ENCODE measurements around the gene ABCB4. TPM values are rescaled to one million over a fixed set of nuclear protein-coding genes. Genes with fewer than 3 reads are reported as not detected.

The ABCB4 gene
- total RNA-seq, 1 donor from 2014 or later: 0.30 TPM

DNA sequence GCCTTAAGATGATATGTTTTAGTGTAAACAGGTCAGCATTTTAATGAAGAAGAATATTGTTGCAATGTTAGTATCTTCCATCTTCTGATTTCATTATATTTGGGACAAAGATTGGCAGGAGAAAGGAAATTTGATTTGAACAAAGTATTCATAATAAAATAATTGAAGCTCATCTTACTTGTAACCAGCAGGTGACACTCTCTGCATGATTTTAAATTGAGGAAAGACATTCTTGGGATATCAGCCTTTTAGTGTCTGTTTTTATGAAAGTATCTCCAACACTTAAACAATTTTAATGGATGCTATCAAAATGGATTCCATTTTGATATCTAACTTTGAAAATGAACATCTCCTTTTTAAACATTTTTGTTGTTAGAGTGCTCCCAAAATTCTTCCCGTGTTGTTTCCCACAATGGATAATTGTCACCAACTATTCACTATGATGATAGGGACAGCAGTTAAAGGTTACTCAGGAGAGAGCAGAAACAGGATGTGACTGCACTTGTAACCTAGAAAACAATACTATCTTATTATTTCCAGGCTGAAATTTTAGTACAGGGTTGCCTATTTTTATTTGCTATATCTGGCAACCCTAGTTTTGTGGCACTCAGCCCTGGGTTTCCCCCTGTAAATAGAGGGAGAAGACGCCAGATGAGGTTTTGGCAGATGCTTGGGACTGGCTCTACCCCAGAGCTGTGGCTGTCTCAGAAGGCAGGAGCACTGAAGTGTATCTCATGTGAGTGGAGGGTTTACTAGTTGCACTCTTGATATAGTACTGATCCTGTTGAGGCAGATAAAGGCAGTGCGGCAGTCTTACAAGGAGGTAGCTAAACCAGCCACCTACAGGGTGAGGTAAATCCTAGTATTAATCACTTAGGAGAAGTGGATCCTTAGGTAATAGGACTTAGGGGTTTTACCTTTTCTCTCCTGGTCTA, 31.0 kb upstream of the ABCB4 start:
- Histone ChIP-seq H2AFZ (replicated peaks) (peak overlapping the region; percentile 19), H3K27ac (no peak overlapping the region), H3K27me3 (no peaks in the 10 kb centered on the region), H3F3A (ENCODE audit: low read depth) (no peaks in the 10 kb centered on the region), H3K9ac (no peak overlapping the region), H3K36me3 (no peaks in the 10 kb centered on the region), H3K4me1 (no peaks in the 10 kb centered on the region), H3K4me2 (no peak overlapping the region), H3K9me3 (ENCODE audit: low read depth) (no peaks in the 10 kb centered on the region), H3K79me2 (ENCODE audit: low read depth) (no peaks in the 10 kb centered on the region), H3K4me3 (no peak overlapping the region), H4K20me1 (ENCODE audit: low read depth) (no peaks in the 10 kb centered on the region)
- TF ChIP-seq EZH2 (IDR thresholded peaks at IDR 0.05) (no peak), EZH2phosphoT487 (IDR thresholded peaks at IDR 0.05) (no peak)
- TF ChIP-seq, protein P1, sequence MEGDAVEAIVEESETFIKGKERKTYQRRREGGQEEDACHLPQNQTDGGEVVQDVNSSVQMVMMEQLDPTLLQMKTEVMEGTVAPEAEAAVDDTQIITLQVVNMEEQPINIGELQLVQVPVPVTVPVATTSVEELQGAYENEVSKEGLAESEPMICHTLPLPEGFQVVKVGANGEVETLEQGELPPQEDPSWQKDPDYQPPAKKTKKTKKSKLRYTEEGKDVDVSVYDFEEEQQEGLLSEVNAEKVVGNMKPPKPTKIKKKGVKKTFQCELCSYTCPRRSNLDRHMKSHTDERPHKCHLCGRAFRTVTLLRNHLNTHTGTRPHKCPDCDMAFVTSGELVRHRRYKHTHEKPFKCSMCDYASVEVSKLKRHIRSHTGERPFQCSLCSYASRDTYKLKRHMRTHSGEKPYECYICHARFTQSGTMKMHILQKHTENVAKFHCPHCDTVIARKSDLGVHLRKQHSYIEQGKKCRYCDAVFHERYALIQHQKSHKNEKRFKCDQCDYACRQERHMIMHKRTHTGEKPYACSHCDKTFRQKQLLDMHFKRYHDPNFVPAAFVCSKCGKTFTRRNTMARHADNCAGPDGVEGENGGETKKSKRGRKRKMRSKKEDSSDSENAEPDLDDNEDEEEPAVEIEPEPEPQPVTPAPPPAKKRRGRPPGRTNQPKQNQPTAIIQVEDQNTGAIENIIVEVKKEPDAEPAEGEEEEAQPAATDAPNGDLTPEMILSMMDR (IDR thresholded peaks at IDR 0.05): peak; percentile 50
- H3K27me3 Mint-ChIP-seq (ENCODE audit: insufficient read depth, low read depth): peaks cover 3% of the 10 kb centered on the region
- H3K4me1 Mint-ChIP-seq: peaks cover 10% of the 10 kb centered on the region
- DNase-seq (ENCODE audit: low spot score): no peak
- H3K36me3 Mint-ChIP-seq: no peaks in the 10 kb centered on the region
- no peak overlapping the region for H3K4me3 Mint-ChIP-seq
- no peak overlapping the region for H3K27ac Mint-ChIP-seq
- no peaks in the 10 kb centered on the region for H3K9me3 Mint-ChIP-seq

DNA sequence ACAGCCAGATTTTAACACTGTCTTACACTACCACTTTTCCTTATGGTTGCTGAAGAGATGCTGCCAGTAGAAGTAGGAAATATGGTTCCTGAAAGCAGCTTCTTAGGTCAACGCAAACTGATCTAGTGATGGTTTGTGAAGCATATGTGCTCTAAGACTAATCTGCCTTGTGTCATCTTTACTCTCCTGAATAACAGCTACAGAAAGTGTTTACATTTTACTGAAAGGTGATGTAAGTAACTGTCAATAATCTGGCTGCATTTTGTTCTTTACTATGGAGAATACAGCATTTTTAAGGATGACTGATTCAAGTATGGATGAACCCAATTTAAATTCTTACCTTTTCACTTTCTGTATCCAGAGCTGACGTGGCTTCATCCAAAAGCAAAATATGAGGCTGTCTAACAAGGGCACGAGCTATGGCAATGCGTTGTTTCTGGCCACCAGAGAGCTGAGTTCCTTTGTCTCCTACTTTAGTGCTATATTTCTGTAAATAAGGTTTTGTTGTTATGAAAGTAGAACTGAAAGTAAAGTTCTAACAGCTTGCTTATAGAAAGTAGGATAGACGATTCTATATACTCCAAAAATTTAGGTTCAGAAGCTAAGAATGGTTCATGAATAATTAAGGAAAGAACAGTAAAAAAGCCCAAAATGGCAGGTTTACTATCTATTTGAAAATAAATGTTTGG, 30.2 kb upstream of the ABCB4 start:
- H3K27me3 Mint-ChIP-seq (ENCODE audit: insufficient read depth, low read depth): peaks cover 1% of the 10 kb centered on the region
- H2AFZ ChIP-seq (replicated peaks): peak overlapping the region; percentile 19
- H3K4me3 Mint-ChIP-seq: no peak overlapping the region

DNA sequence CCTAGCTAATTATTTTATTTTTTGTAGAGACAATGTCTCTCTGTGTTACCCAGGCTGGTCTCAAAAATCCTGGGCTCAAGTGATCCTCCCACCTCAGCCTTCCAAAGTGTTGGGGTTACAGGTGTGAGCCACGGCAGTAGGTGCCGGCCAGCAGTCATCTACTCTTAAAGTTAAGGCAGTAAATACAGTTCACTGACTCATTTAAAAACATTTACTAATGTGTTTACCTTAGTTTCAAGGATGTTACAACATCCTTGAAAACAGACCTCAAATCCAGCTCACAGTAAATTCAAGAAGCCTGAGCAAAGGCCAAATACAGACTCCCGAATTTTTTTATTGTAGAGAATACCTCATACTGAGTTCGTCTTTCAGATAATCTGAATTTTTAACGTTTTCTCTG, 29.6 kb upstream of the ABCB4 start:
- Histone ChIP-seq H2AFZ (replicated peaks) (no peak overlapping the region), H3K36me3 (no peaks in the 10 kb centered on the region), H3K9me3 (ENCODE audit: low read depth) (no peaks in the 10 kb centered on the region), H3K27me3 (no peaks in the 10 kb centered on the region), H3K4me2 (no peak overlapping the region), H4K20me1 (ENCODE audit: low read depth) (no peaks in the 10 kb centered on the region), H3K4me1 (no peaks in the 10 kb centered on the region), H3K79me2 (ENCODE audit: low read depth) (no peaks in the 10 kb centered on the region), H3K9ac (no peak overlapping the region), H3K27ac (no peak overlapping the region), H3K4me3 (no peak overlapping the region), H3F3A (ENCODE audit: low read depth) (no peaks in the 10 kb centered on the region)
- Mint-ChIP-seq H3K4me1 (peaks cover 2% of the 10 kb centered on the region), H3K27ac (no peak overlapping the region), H3K4me3 (no peak overlapping the region), H3K9me3 (no peaks in the 10 kb centered on the region), H3K27me3 (ENCODE audit: insufficient read depth, low read depth) (no peaks in the 10 kb centered on the region), H3K36me3 (no peaks in the 10 kb centered on the region)
- TF ChIP-seq, protein P1 (IDR thresholded peaks at IDR 0.05): no peak
- TF ChIP-seq EZH2 (IDR thresholded peaks at IDR 0.05) (no peak), EZH2phosphoT487 (IDR thresholded peaks at IDR 0.05) (no peak)
- no peak for DNase-seq (ENCODE audit: low spot score)

More for the DNA sequence above, 30.2 kb upstream of the ABCB4 start:
- Histone ChIP-seq H3F3A (ENCODE audit: low read depth) (no peaks in the 10 kb centered on the region), H3K4me2 (no peak overlapping the region), H3K27ac (no peak overlapping the region), H4K20me1 (ENCODE audit: low read depth) (no peaks in the 10 kb centered on the region), H3K9me3 (ENCODE audit: low read depth) (no peaks in the 10 kb centered on the region), H3K79me2 (ENCODE audit: low read depth) (no peaks in the 10 kb centered on the region), H3K4me1 (no peaks in the 10 kb centered on the region), H3K9ac (no peak overlapping the region), H3K27me3 (no peaks in the 10 kb centered on the region), H3K36me3 (no peaks in the 10 kb centered on the region), H3K4me3 (no peak overlapping the region)
- Mint-ChIP-seq H3K4me1 (peaks cover 6% of the 10 kb centered on the region), H3K27ac (no peak overlapping the region), H3K9me3 (no peaks in the 10 kb centered on the region), H3K36me3 (no peaks in the 10 kb centered on the region)
- no peak for DNase-seq (ENCODE audit: low spot score)
- TF ChIP-seq EZH2phosphoT487 (IDR thresholded peaks at IDR 0.05) (no peak), EZH2 (IDR thresholded peaks at IDR 0.05) (no peak)
- TF ChIP-seq, protein P1 (IDR thresholded peaks at IDR 0.05): no peak
